ENCODE measurements around the gene PRPSAP1.

The PRPSAP1 gene

DNA sequence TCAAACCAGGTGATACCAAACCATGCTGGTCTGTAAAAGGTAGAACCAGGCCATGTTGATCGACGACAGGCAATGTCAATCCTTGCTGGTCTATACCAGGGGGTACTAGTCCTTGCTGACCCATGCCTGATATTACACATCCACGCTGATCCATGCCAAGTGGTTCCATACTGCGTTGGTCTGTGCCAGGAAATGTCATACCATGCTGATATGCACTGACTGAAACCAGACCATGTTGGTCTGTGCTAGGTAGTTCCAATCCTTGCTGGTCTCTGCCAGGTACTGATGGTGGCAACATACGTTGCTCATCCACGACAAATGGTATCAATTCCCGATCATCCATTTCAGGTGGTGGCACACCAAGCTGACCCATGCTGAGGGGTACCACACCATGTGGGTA is 60.6 kb downstream of the PRPSAP1 start:
- ChIA-PET POLR2A (no interaction called here), CTCF (interaction anchor here (18.5 kb wide), 1 partner anchor 108 kb away, joined by 226 read pairs; no protein-coding TSS in a partner anchor)
- Histone ChIP-seq H3K27me3 (replicated peaks in 2 of 5; ENCODE audit: control insufficient read depth in 4 of 5, insufficient read depth in 5 of 5, low read length in 4 of 5) (no peaks in the 10 kb centered on the region), H3K4me1 (ENCODE audit: control extremely low read depth in 1 of 4, control insufficient read depth in 4 of 4, insufficient read depth in 4 of 4, low read length in 3 of 4) (no peaks in the 10 kb centered on the region), H3K9me3 (ENCODE audit: control extremely low read depth in 1 of 5, control insufficient read depth in 4 of 5, insufficient read depth in 2 of 5, low read depth in 1 of 5, low read length in 4 of 5) (no peaks in the 10 kb centered on the region), H3K4me3 (ENCODE audit: control insufficient read depth in 1 of 7, extremely low read depth in 1 of 7, insufficient read depth in 4 of 7, low read depth in 2 of 7, low read length in 6 of 7) (no peak overlapping the region), H3K27ac (ENCODE audit: insufficient read depth in 1 of 2, low read depth in 1 of 2, low read length in 2 of 2, poor library complexity in 1 of 2, severe bottlenecking in 2 of 2) (no peak overlapping the region), H3K36me3 (ENCODE audit: control insufficient read depth in 4 of 4, insufficient read depth in 4 of 4, low read length in 3 of 4) (peaks cover 0 to 12% (median 1%) of the 10 kb centered on the region in 4 experiments)
- WGBS (ENCODE audit: insufficient coverage), result 96% methylated on average over 7 of the region's 7 CpGs
- DNase-seq, result no peak

DNA sequence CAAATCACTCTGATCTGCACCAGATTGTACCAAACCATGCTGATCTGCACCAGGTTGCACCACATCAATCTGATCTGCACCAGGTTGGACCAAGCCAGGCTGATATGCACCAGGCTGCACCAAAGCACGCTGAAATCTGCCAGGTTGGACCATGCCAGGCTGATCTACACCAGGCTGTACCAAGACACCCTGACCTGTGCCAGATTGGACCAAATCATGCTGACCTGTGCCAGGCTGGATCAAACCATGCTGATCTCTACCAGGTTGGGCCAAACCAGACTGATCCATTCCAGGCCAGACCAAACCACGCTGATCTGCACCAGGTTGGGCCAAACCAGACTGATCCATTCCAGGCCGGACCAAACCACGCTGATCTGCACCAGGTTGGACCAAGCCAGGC is 61.1 kb downstream of the PRPSAP1 start:
- 100% methylated on average over 4 of the region's 4 CpGs for WGBS (ENCODE audit: insufficient coverage)
- DNase-seq, result no peak
- Histone ChIP-seq H3K4me3 (ENCODE audit: control insufficient read depth in 1 of 7, extremely low read depth in 1 of 7, insufficient read depth in 4 of 7, low read depth in 2 of 7, low read length in 6 of 7) (no peak overlapping the region), H3K9me3 (ENCODE audit: control extremely low read depth in 1 of 5, control insufficient read depth in 4 of 5, insufficient read depth in 2 of 5, low read depth in 1 of 5, low read length in 4 of 5) (no peaks in the 10 kb centered on the region), H3K27ac (ENCODE audit: insufficient read depth in 1 of 2, low read depth in 1 of 2, low read length in 2 of 2, poor library complexity in 1 of 2, severe bottlenecking in 2 of 2) (no peak overlapping the region), H3K4me1 (ENCODE audit: control extremely low read depth in 1 of 4, control insufficient read depth in 4 of 4, insufficient read depth in 4 of 4, low read length in 3 of 4) (no peaks in the 10 kb centered on the region), H3K36me3 (ENCODE audit: control insufficient read depth in 4 of 4, insufficient read depth in 4 of 4, low read length in 3 of 4) (peaks cover 0 to 12% (median 1%) of the 10 kb centered on the region in 4 experiments), H3K27me3 (replicated peaks in 2 of 5; ENCODE audit: control insufficient read depth in 4 of 5, insufficient read depth in 5 of 5, low read length in 4 of 5) (no peaks in the 10 kb centered on the region)
- ChIA-PET POLR2A (no interaction called here), CTCF (no interaction called here)

GRCh38 chr17:76281573-76282371 is 71.9 kb downstream of the PRPSAP1 start:
- no peak overlapping the region for H3K4me3 ChIP-seq (ENCODE audit: control insufficient read depth in 1 of 7, extremely low read depth in 1 of 7, insufficient read depth in 4 of 7, low read depth in 2 of 7, low read length in 6 of 7)
- peaks cover 0 to 7% (median 0%) of the 10 kb centered on the region in 4 experiments for H3K4me1 ChIP-seq (ENCODE audit: control extremely low read depth in 1 of 4, control insufficient read depth in 4 of 4, insufficient read depth in 4 of 4, low read length in 3 of 4)
- 97% methylated on average over 20 of the region's 23 CpGs for WGBS (ENCODE audit: insufficient coverage)
- no peak for DNase-seq
- H3K36me3 ChIP-seq (ENCODE audit: control insufficient read depth in 4 of 4, insufficient read depth in 4 of 4, low read length in 3 of 4), result no peaks in the 10 kb centered on the region
- no peak overlapping the region for H3K27ac ChIP-seq (ENCODE audit: insufficient read depth in 1 of 2, low read depth in 1 of 2, low read length in 2 of 2, poor library complexity in 1 of 2, severe bottlenecking in 2 of 2)
- H3K27me3 ChIP-seq (replicated peaks in 2 of 5; ENCODE audit: control insufficient read depth in 4 of 5, insufficient read depth in 5 of 5, low read length in 4 of 5), result no peaks in the 10 kb centered on the region
- CTCF ChIA-PET, result interaction anchor here (0.8 to 6.1 kb wide), 9 partner anchors 8 to 281 kb away, joined by 3 to 110 read pairs (median 4); partner anchors contain the start of gene CDK3
- H3K9me3 ChIP-seq (ENCODE audit: control extremely low read depth in 1 of 5, control insufficient read depth in 4 of 5, insufficient read depth in 2 of 5, low read depth in 1 of 5, low read length in 4 of 5), result no peaks in the 10 kb centered on the region
- POLR2A ChIA-PET, result no interaction called here

GRCh38 chr17:76280650-76281049 is 73.1 kb downstream of the PRPSAP1 start:
- Histone ChIP-seq H3K27ac (ENCODE audit: insufficient read depth in 1 of 2, low read depth in 1 of 2, low read length in 2 of 2, poor library complexity in 1 of 2, severe bottlenecking in 2 of 2) (no peak overlapping the region), H3K4me1 (ENCODE audit: control extremely low read depth in 1 of 4, control insufficient read depth in 4 of 4, insufficient read depth in 4 of 4, low read length in 3 of 4) (peaks cover 0 to 16% (median 0%) of the 10 kb centered on the region in 4 experiments), H3K36me3 (ENCODE audit: control insufficient read depth in 4 of 4, insufficient read depth in 4 of 4, low read length in 3 of 4) (no peaks in the 10 kb centered on the region), H3K9me3 (ENCODE audit: control extremely low read depth in 1 of 5, control insufficient read depth in 4 of 5, insufficient read depth in 2 of 5, low read depth in 1 of 5, low read length in 4 of 5) (no peaks in the 10 kb centered on the region), H3K27me3 (replicated peaks in 2 of 5; ENCODE audit: control insufficient read depth in 4 of 5, insufficient read depth in 5 of 5, low read length in 4 of 5) (no peaks in the 10 kb centered on the region), H3K4me3 (ENCODE audit: control insufficient read depth in 1 of 7, extremely low read depth in 1 of 7, insufficient read depth in 4 of 7, low read depth in 2 of 7, low read length in 6 of 7) (no peak overlapping the region)
- CTCF ChIA-PET, result interaction anchor here (0.8 to 6.1 kb wide), 25 partner anchors 9 to 428 kb away, joined by 3 to 110 read pairs (median 5); partner anchors contain the start of gene FOXJ1
- DNase-seq, result no peak
- POLR2A ChIA-PET, result no interaction called here
- WGBS (ENCODE audit: insufficient coverage), result 95% methylated on average over 13 of the region's 15 CpGs

- peaks cover 0 to 24% (median 3%) of the 10 kb centered on the region in 4 experiments for H3K4me1 ChIP-seq (ENCODE audit: control extremely low read depth in 1 of 4, control insufficient read depth in 4 of 4, insufficient read depth in 4 of 4, low read length in 3 of 4)
- no peak overlapping the region for H3K27ac ChIP-seq (ENCODE audit: insufficient read depth in 1 of 2, low read depth in 1 of 2, low read length in 2 of 2, poor library complexity in 1 of 2, severe bottlenecking in 2 of 2)
- H3K4me3 ChIP-seq (ENCODE audit: control insufficient read depth in 1 of 7, extremely low read depth in 1 of 7, insufficient read depth in 4 of 7, low read depth in 2 of 7, low read length in 6 of 7), result no peak overlapping the region
- DNase-seq, result no peak
- peaks cover 0 to under 1% (median 0%) of the 10 kb centered on the region in 4 experiments for H3K36me3 ChIP-seq (ENCODE audit: control insufficient read depth in 4 of 4, insufficient read depth in 4 of 4, low read length in 3 of 4)
- WGBS (ENCODE audit: insufficient coverage), result 94% methylated on average over 13 of the region's 15 CpGs
- H3K27me3 ChIP-seq (replicated peaks in 2 of 5; ENCODE audit: control insufficient read depth in 4 of 5, insufficient read depth in 5 of 5, low read length in 4 of 5), result no peaks in the 10 kb centered on the region
- ChIA-PET CTCF (interaction anchor here (0.5 to 6.1 kb wide), 47 partner anchors 9 to 428 kb away, joined by 3 to 110 read pairs (median 4); partner anchors contain the start of gene FOXJ1), POLR2A (no interaction called here)
- no peaks in the 10 kb centered on the region for H3K9me3 ChIP-seq (ENCODE audit: control extremely low read depth in 1 of 5, control insufficient read depth in 4 of 5, insufficient read depth in 2 of 5, low read depth in 1 of 5, low read length in 4 of 5)
Measured at GRCh38 chr17:76279742-76280287, 73.9 kb downstream of the PRPSAP1 start.

GRCh38 chr17:76278952-76279741 is 74.6 kb downstream of the PRPSAP1 start:
- Histone ChIP-seq H3K4me1 (ENCODE audit: control extremely low read depth in 1 of 4, control insufficient read depth in 4 of 4, insufficient read depth in 4 of 4, low read length in 3 of 4) (peaks cover 0 to 28% (median 6%) of the 10 kb centered on the region in 4 experiments), H3K9me3 (ENCODE audit: control extremely low read depth in 1 of 5, control insufficient read depth in 4 of 5, insufficient read depth in 2 of 5, low read depth in 1 of 5, low read length in 4 of 5) (no peaks in the 10 kb centered on the region), H3K36me3 (ENCODE audit: control insufficient read depth in 4 of 4, insufficient read depth in 4 of 4, low read length in 3 of 4) (peaks cover 0 to 3% (median 0%) of the 10 kb centered on the region in 4 experiments), H3K4me3 (ENCODE audit: control insufficient read depth in 1 of 7, extremely low read depth in 1 of 7, insufficient read depth in 4 of 7, low read depth in 2 of 7, low read length in 6 of 7) (no peak overlapping the region), H3K27me3 (replicated peaks in 2 of 5; ENCODE audit: control insufficient read depth in 4 of 5, insufficient read depth in 5 of 5, low read length in 4 of 5) (no peaks in the 10 kb centered on the region), H3K27ac (ENCODE audit: insufficient read depth in 1 of 2, low read depth in 1 of 2, low read length in 2 of 2, poor library complexity in 1 of 2, severe bottlenecking in 2 of 2) (no peak overlapping the region)
- WGBS (ENCODE audit: insufficient coverage), result 74% methylated on average over 25 of the region's 28 CpGs
- CTCF ChIA-PET, result interaction anchor here (0.5 to 6.1 kb wide), 50 partner anchors 8 to 429 kb away, joined by 3 to 110 read pairs (median 4); partner anchors contain the start of gene FOXJ1
- peak; percentile 66 to 76 (median 67) for DNase-seq
- POLR2A ChIA-PET, result no interaction called here
